Measurements from ENCODE around the gene FAM20C. TPM values are rescaled to one million over a fixed set of nuclear protein-coding genes. Genes with fewer than 3 reads are reported as not detected.

Gene FAM20C
- total RNA-seq, 1 donor from 2014 or later, result 10.0 TPM

DNA sequence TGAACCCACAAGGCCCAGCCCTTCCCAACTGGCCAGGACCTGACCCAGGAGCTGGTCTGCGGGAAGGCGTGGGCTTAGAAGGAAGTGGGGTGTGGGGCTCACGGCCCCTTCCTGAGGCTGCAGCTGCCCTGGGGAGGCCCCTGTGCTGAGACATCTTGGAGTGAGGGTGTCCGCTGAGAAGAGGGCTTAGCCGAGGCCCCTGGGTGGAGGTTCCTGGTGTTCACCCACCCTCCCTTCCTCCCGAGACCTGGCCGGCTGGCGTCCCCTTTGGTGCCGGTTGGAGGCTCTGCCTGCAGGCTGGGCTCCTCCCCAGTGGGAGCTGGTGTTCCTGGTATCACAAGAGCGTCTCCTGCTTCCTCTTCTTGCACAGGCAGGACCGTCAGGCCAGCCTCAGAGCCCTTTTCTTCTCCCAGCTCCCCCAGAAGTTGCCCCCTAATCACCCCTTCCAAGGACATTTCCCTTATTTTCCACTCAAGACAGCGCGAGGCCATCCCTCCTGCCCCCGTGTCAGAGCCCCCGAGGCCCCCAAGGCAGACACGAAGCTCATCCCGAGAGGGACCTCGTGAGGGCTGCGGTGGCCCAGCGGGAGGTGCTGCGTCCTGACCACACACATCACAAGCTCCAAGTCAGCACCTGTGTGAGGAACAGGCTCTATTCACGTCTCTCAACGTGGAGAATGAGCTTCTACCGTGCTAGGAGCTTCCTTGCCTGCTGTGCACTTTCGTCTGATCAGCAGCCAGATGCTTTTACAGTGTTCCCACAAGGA lies 25.1 kb upstream of the FAM20C start:
- H3K27ac ChIP-seq (ENCODE audit: low read depth, low read length), result no peak overlapping the region
- no peak overlapping the region for H3K4me3 ChIP-seq (ENCODE audit: insufficient read depth, low read depth, low read length)
- no peaks in the 10 kb centered on the region for H3K79me2 ChIP-seq (ENCODE audit: insufficient read depth, low read length)
- no peaks in the 10 kb centered on the region for H3K36me3 ChIP-seq (ENCODE audit: insufficient read depth, low read length)
- H3K9me3 Mint-ChIP-seq (ENCODE audit: unreplicated experiment), result peaks cover 8% of the 10 kb centered on the region
- peaks cover 11% of the 10 kb centered on the region for H3K27me3 ChIP-seq (ENCODE audit: insufficient read depth, low read length)
- no peak overlapping the region for H3K27ac Mint-ChIP-seq (ENCODE audit: unreplicated experiment)
- H3K4me1 ChIP-seq (ENCODE audit: insufficient read depth, low read length), result no peaks in the 10 kb centered on the region
- no peak overlapping the region for H3K4me3 Mint-ChIP-seq (ENCODE audit: unreplicated experiment)
- TF ChIP-seq CTCF (IDR thresholded peaks at IDR 0.05; ENCODE audit: insufficient read depth, low read depth, low read length), result no peak
- no peak for TF ChIP-seq EZH2 (IDR thresholded peaks at IDR 0.05; ENCODE audit: insufficient read depth, low read length)
- H3K9ac ChIP-seq (ENCODE audit: low read length), result no peak overlapping the region
- H2AFZ ChIP-seq (ENCODE audit: low read depth, low read length), result no peak overlapping the region
- no peaks in the 10 kb centered on the region for H3K36me3 Mint-ChIP-seq (ENCODE audit: low read depth, unreplicated experiment)
- H3K9me3 ChIP-seq (ENCODE audit: insufficient read depth, low read depth, low read length), result no peaks in the 10 kb centered on the region
- DNase-seq (ENCODE audit: low read depth) (no peak), FAIRE-seq (no peak)
- H3K4me1 Mint-ChIP-seq (ENCODE audit: low read depth, unreplicated experiment), result no peaks in the 10 kb centered on the region
- H3K4me2 ChIP-seq (ENCODE audit: low read length), result no peak overlapping the region
- no peaks in the 10 kb centered on the region for H4K20me1 ChIP-seq (ENCODE audit: insufficient read depth, low read length)
- peaks cover 72% of the 10 kb centered on the region for H3K27me3 Mint-ChIP-seq (ENCODE audit: low read depth, unreplicated experiment)

DNA sequence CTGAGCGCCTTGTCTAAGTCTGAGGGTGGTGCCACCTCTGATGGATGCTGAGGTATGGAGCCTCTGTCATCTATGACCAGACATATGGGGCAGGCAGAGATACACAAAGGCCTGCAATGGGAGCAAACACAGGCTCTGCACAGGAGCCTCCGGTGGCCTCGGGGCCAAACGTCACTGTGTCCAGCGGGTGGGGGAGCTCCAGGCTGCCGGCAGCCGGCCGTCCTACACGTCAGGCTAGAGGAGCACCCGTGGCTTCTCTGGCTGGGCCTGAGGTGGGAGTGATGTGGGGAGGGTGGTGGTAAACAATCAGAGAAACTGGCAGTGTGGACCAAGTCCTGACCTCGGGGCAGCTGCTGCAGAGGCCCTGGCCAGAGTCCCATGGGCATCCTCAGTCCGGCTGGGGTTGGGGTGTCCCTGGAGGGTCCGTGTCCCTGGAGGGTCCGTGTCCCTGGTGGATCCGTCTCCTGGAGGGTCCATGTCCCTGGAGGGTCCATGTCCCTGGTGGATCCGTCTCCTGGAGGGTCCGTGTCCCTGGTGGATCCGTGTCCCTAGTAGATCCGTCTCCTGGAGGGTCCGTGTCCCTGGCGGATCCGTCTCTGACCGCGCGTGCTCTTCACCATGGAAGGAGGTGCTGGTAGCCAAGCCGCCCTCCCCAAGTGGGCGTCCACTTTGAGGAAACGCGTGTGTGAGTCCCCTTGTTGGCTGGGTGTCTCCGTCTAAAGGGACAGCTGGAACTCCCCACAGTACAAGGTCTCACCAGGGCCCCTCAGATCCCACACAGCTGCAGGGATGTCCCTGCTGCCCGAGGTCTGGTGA lies 24.2 kb upstream of the FAM20C start:
- H3K9me3 Mint-ChIP-seq (ENCODE audit: unreplicated experiment), result peaks cover 8% of the 10 kb centered on the region
- no peaks in the 10 kb centered on the region for H3K4me1 ChIP-seq (ENCODE audit: insufficient read depth, low read length)
- no peak overlapping the region for H3K9ac ChIP-seq (ENCODE audit: low read length)
- no peak overlapping the region for H3K4me3 ChIP-seq (ENCODE audit: insufficient read depth, low read depth, low read length)
- no peak for DNase-seq (ENCODE audit: low read depth)
- TF ChIP-seq EZH2 (IDR thresholded peaks at IDR 0.05; ENCODE audit: insufficient read depth, low read length), result no peak
- TF ChIP-seq CTCF (IDR thresholded peaks at IDR 0.05; ENCODE audit: insufficient read depth, low read depth, low read length), result no peak
- FAIRE-seq, result no peak
- H3K79me2 ChIP-seq (ENCODE audit: insufficient read depth, low read length), result no peaks in the 10 kb centered on the region
- H3K27ac Mint-ChIP-seq (ENCODE audit: unreplicated experiment), result no peak overlapping the region
- H3K9me3 ChIP-seq (ENCODE audit: insufficient read depth, low read depth, low read length), result no peaks in the 10 kb centered on the region
- H3K27ac ChIP-seq (ENCODE audit: low read depth, low read length), result no peak overlapping the region
- no peaks in the 10 kb centered on the region for H3K4me1 Mint-ChIP-seq (ENCODE audit: low read depth, unreplicated experiment)
- no peaks in the 10 kb centered on the region for H4K20me1 ChIP-seq (ENCODE audit: insufficient read depth, low read length)
- no peaks in the 10 kb centered on the region for H3K36me3 ChIP-seq (ENCODE audit: insufficient read depth, low read length)
- peaks cover 63% of the 10 kb centered on the region for H3K27me3 Mint-ChIP-seq (ENCODE audit: low read depth, unreplicated experiment)
- no peak overlapping the region for H3K4me3 Mint-ChIP-seq (ENCODE audit: unreplicated experiment)
- H3K27me3 ChIP-seq (ENCODE audit: insufficient read depth, low read length), result peaks cover 1% of the 10 kb centered on the region
- H2AFZ ChIP-seq (ENCODE audit: low read depth, low read length), result no peak overlapping the region
- no peaks in the 10 kb centered on the region for H3K36me3 Mint-ChIP-seq (ENCODE audit: low read depth, unreplicated experiment)
- H3K4me2 ChIP-seq (ENCODE audit: low read length), result no peak overlapping the region

Measured in astrocyte (in vitro differentiated cells and primary cell).